ENCODE data around the gene SOX30. TPM values are rescaled to one million over a fixed set of nuclear protein-coding genes. Genes with fewer than 3 reads are reported as not detected.
A peak's percentile ranks its signal among the peaks of the same experiment; 100 is the strongest.

The SOX30 gene
- total RNA-seq, 1 experiment from 2014 or later: 0.11 TPM

DNA sequence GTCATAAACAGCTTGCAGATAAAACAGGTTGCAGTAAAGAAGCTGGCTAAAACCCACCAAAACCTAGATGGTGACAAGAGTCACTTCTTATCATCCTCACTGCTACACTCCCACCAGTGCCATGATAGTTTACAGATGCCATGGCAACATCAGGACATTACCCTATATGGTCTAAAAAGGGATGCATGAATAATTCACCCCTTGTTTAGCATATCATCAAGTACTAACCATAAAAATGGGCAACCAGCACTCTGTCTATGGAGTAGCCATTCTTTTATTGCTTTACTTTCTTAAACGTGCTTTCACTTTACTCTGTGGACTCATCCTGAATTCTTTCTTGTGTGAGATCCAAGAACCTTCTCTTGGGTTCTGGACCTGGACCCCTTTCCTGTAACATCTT lies 6.7 kb upstream of the SOX30 start:
- Histone ChIP-seq H3K36me3 (ENCODE audit: low read depth) (no peaks in the 10 kb centered on the region), H3K27me3 (ENCODE audit: insufficient read depth, low read depth) (no peaks in the 10 kb centered on the region), H3F3A (ENCODE audit: insufficient read depth, low read depth) (no peaks in the 10 kb centered on the region), H3K4me3 (no peak overlapping the region), H3K4me1 (replicated peaks; ENCODE audit: insufficient read depth) (no peaks in the 10 kb centered on the region), H3K9me3 (ENCODE audit: insufficient read depth, low read depth) (peaks cover 35% of the 10 kb centered on the region), H3K79me2 (ENCODE audit: low read depth) (no peaks in the 10 kb centered on the region), H4K20me1 (ENCODE audit: insufficient read depth) (no peaks in the 10 kb centered on the region), H3K9me2 (ENCODE audit: insufficient read depth) (no peaks in the 10 kb centered on the region), H2AFZ (no peak overlapping the region), H3K27ac (no peak overlapping the region), H3K4me2 (no peak overlapping the region)
- CTCF ChIA-PET: no interaction called here
- DNase-seq: no peak
- POLR2A ChIA-PET (ENCODE audit: unreplicated experiment): no interaction called here
- intact Hi-C loops (cut with micrococcal nuclease; ENCODE audit: unreplicated experiment): no loop called here
- no peak for TF ChIP-seq CTCF (conservative IDR thresholded peaks at IDR 0.05)
- TF ChIP-seq EZH2 (IDR thresholded peaks at IDR 0.05; ENCODE audit: low read depth): no peak
- no TSS peak for BruUV-seq (replicated peaks)

DNA sequence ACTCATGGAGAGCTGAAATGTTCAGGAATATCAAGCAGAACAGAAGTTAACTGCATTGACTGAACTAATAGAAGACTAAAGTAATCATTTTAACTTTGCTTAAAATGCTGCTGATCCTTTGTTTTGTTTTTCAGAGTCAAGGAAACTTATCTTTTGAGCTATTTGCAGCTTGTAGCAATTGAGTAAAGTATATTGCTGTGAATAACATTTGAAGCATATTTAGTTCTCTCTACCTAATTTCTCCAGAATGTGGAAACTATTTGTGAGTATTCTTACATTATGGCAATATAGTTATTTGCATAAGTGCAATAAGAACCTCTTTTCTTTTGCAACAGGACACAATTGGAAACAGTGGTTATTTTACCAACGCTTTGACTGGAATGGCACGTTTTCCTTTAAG lies 5.3 kb upstream of the SOX30 start:
- no peaks in the 10 kb centered on the region for H3F3A ChIP-seq (ENCODE audit: insufficient read depth, low read depth)
- H3K27me3 ChIP-seq (ENCODE audit: insufficient read depth, low read depth): no peaks in the 10 kb centered on the region
- H3K4me2 ChIP-seq: no peak overlapping the region
- no peaks in the 10 kb centered on the region for H3K36me3 ChIP-seq (ENCODE audit: low read depth)
- H3K4me3 ChIP-seq: no peak overlapping the region
- no peaks in the 10 kb centered on the region for H3K79me2 ChIP-seq (ENCODE audit: low read depth)
- no TSS peak for BruUV-seq (replicated peaks)
- no peaks in the 10 kb centered on the region for H4K20me1 ChIP-seq (ENCODE audit: insufficient read depth)
- H3K9me3 ChIP-seq (ENCODE audit: insufficient read depth, low read depth): peaks cover 44% of the 10 kb centered on the region
- POLR2A ChIA-PET (ENCODE audit: unreplicated experiment): no interaction called here
- H3K9me2 ChIP-seq (ENCODE audit: insufficient read depth): no peaks in the 10 kb centered on the region
- H2AFZ ChIP-seq: no peak overlapping the region
- H3K27ac ChIP-seq: no peak overlapping the region
- intact Hi-C loops (cut with micrococcal nuclease; ENCODE audit: unreplicated experiment): no loop called here
- TF ChIP-seq EZH2 (IDR thresholded peaks at IDR 0.05; ENCODE audit: low read depth): no peak
- no peak for TF ChIP-seq CTCF (conservative IDR thresholded peaks at IDR 0.05)
- DNase-seq: no peak
- CTCF ChIA-PET: no interaction called here
- no peaks in the 10 kb centered on the region for H3K4me1 ChIP-seq (replicated peaks; ENCODE audit: insufficient read depth)

GRCh38 chr5:157651623-157652376 lies 438 bp downstream of the SOX30 start:
- H2AFZ ChIP-seq: no peak overlapping the region
- peaks cover 31% of the 10 kb centered on the region for H3K9me3 ChIP-seq (ENCODE audit: insufficient read depth, low read depth)
- no peaks in the 10 kb centered on the region for H3K79me2 ChIP-seq (ENCODE audit: low read depth)
- no TSS peak for BruUV-seq (replicated peaks)
- H3K27ac ChIP-seq: no peak overlapping the region
- no peaks in the 10 kb centered on the region for H3K36me3 ChIP-seq (ENCODE audit: low read depth)
- CTCF ChIA-PET: no interaction called here
- no peaks in the 10 kb centered on the region for H3K9me2 ChIP-seq (ENCODE audit: insufficient read depth)
- peak in 1 of 2 experiments; percentile 53 for DNase-seq
- no peaks in the 10 kb centered on the region for H3K27me3 ChIP-seq (ENCODE audit: insufficient read depth, low read depth)
- intact Hi-C loops (cut with micrococcal nuclease; ENCODE audit: unreplicated experiment): loop anchor here (5.0 kb wide), 1 partner anchor 66 kb away; no protein-coding TSS in a partner anchor
- TF ChIP-seq CTCF (conservative IDR thresholded peaks at IDR 0.05) (no peak), EZH2 (IDR thresholded peaks at IDR 0.05; ENCODE audit: low read depth) (no peak)
- H3K4me1 ChIP-seq (replicated peaks; ENCODE audit: insufficient read depth): no peaks in the 10 kb centered on the region
- H4K20me1 ChIP-seq (ENCODE audit: insufficient read depth): no peaks in the 10 kb centered on the region
- H3F3A ChIP-seq (ENCODE audit: insufficient read depth, low read depth): no peaks in the 10 kb centered on the region
- POLR2A ChIA-PET (ENCODE audit: unreplicated experiment): no interaction called here
- H3K4me2 ChIP-seq: peak overlapping the region; percentile 36; the same call in 1 of the 2 replicates
- H3K4me3 ChIP-seq: no peak overlapping the region; the same call in 1 of the 2 replicates

Data from PC-9 (cell line).